Sigmoid colon (tissue), 6 donors: ENCODE measurements around the gene TARP.
"Not testable (repeated sequence)": the region's sequence is repeated elsewhere in the genome, so short reads cannot be mapped to it uniquely, and the experiment has no call there.

Experiments used
- DNase-seq: peaks from one replicate; pipeline ENCODE4 v3.0.0-alpha.2; 2019
- H3K27ac ChIP-seq, 4 donors: fragments of 200-600 bp; sonication (generic); one replicate each; pipeline ENCODE4 v1.5.1; 2016 to 2019; ENCODE audit warnings: mild to moderate bottlenecking in 1 of 4
- H3K27me3 ChIP-seq, 3 donors: fragments of 200-600 bp; sonication (generic); one replicate each; pipeline ENCODE4 v1.5.1; 2019; ENCODE audit warnings: mild to moderate bottlenecking in 1 of 3
- H3K36me3 ChIP-seq, 4 donors: fragments of 200-600 bp; sonication (generic); one replicate each; pipeline ENCODE4 v1.5.1; 2016 to 2019
- H3K4me1 ChIP-seq, 4 donors: fragments of 200-600 bp; sonication (generic); one replicate each; pipeline ENCODE4 v1.5.1; 2017 to 2019
- H3K4me3 ChIP-seq, 4 donors: fragments of 200-600 bp; sonication (generic); one replicate each; pipeline ENCODE4 v1.5.1; 2017 to 2019; ENCODE audit warnings: mild to moderate bottlenecking in 2 of 4, moderate library complexity in 1 of 4
- H3K9me3 ChIP-seq, 4 donors: fragments of 200-600 bp in 3 of 4; sonication (generic) in 3 of 4; one replicate each; pipeline versions ENCODE4 v1.5.1 to v1.6.1; 2013 to 2019
- EP300 ChIP-seq, 4 donors: sonication (generic); formaldehyde crosslinking; IDR thresholded peaks; one replicate each; pipeline ENCODE4 v1.6.1; 2017; ENCODE audit warnings: antibody characterized with exemption in 4 of 4
- POLR2A ChIP-seq, 2 donors: fragments of 450-650 bp; IDR thresholded peaks; one replicate each; pipeline ENCODE4 v1.6.1; 2016; ENCODE audit warnings: antibody characterized with exemption in 2 of 2, mild to moderate bottlenecking in 2 of 2, moderate library complexity in 2 of 2
- POLR2AphosphoS5 ChIP-seq, 4 donors: sonication (generic); formaldehyde crosslinking; IDR thresholded peaks; one replicate each; pipeline ENCODE4 v1.6.1; 2017; ENCODE audit warnings: antibody characterized with exemption in 4 of 4
- WGBS, 2 donors: extraction: QIAGEN DNeasy Blood & Tissue Kit; methylation state at CpG; one replicate each; pipeline ENCODE4 v1.1.7; 2013; 5-methylcytosine and 5-hydroxymethylcytosine counted together
- intact Hi-C: fragments of 100-400 bp; cut with DNase I; formaldehyde crosslinking; loops from one replicate; pipeline ENCODE4 v1.15.1; 2023
- TF ChIP-seq, protein P1 (sequence below), 4 experiments: fragments of 450-650 bp in 3 of 4; fragments of 200-600 bp in 1 of 4; IDR thresholded peaks; one replicate each; pipeline ENCODE4 v1.5.1; 2016 to 2019; ENCODE audit warnings: antibody characterized with exemption in 4 of 4, mild to moderate bottlenecking in 3 of 4, moderate library complexity in 2 of 4
- donor health status: healthy with polysubstance abuse.
- donor health status: healthy.

TARP gene

DNA sequence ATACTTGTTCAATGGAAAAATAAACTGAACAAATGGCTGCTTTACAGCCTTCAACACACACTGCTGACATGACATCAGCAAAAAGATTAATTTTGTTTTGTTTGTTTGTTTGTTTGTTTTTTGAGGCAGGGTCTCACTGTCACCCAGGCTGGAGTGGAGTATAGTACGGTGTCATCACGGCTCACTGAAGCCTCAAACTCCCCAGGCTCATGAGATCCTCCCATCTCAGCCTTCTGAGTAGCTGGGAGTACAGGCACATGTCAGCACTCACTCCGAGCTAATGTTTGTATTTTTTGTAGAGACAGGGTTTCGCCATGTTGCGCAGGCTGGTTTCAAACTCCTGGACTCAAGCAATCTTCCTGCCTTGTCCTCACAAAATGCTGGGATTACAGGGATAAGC, 10.9 kb downstream of the TARP start:
- H3K27ac ChIP-seq: no peak overlapping the region
- H3K4me3 ChIP-seq: no peak overlapping the region
- WGBS, 2 donors: 85 to 86% methylated on average over 5 of the region's 5 CpGs
- H3K4me1 ChIP-seq: no peaks in the 10 kb centered on the region
- TF ChIP-seq POLR2A (IDR thresholded peaks at IDR 0.05) (no peak), POLR2AphosphoS5 (IDR thresholded peaks at IDR 0.05) (no peak)
- TF ChIP-seq, protein P1, sequence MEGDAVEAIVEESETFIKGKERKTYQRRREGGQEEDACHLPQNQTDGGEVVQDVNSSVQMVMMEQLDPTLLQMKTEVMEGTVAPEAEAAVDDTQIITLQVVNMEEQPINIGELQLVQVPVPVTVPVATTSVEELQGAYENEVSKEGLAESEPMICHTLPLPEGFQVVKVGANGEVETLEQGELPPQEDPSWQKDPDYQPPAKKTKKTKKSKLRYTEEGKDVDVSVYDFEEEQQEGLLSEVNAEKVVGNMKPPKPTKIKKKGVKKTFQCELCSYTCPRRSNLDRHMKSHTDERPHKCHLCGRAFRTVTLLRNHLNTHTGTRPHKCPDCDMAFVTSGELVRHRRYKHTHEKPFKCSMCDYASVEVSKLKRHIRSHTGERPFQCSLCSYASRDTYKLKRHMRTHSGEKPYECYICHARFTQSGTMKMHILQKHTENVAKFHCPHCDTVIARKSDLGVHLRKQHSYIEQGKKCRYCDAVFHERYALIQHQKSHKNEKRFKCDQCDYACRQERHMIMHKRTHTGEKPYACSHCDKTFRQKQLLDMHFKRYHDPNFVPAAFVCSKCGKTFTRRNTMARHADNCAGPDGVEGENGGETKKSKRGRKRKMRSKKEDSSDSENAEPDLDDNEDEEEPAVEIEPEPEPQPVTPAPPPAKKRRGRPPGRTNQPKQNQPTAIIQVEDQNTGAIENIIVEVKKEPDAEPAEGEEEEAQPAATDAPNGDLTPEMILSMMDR (IDR thresholded peaks at IDR 0.05): no peak
- no peak for DNase-seq
- intact Hi-C loops: no loop called here
- no peaks in the 10 kb centered on the region for H3K27me3 ChIP-seq
- no peaks in the 10 kb centered on the region for H3K36me3 ChIP-seq
- no peaks in the 10 kb centered on the region for H3K9me3 ChIP-seq

DNA sequence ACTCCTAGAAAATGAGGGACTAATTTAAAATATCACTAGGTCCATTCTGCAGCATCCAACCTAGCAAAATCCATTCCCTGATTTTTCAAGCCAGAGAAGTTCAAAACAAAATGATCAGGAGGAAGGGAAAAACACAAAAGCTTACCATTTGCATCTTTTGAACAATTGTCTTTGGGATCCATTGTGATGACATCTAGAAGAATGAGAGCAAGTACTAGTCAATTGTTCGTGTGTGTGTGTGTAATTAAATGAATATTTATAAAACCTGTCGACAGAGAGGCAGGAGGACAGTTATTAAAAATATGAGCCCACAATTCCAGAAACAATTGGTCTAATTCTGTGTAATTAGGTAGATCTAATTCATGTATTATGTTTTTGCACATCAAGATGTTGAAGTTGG, 11.4 kb downstream of the TARP start:
- H3K4me3 ChIP-seq, DNase-seq, intact Hi-C loops, H3K27me3 ChIP-seq, H3K36me3 ChIP-seq, H3K27ac ChIP-seq, H3K9me3 ChIP-seq, H3K4me1 ChIP-seq: not testable (repeated sequence)
- 77 to 80% methylated on average over 2 of the region's 2 CpGs for WGBS, 2 donors

DNA sequence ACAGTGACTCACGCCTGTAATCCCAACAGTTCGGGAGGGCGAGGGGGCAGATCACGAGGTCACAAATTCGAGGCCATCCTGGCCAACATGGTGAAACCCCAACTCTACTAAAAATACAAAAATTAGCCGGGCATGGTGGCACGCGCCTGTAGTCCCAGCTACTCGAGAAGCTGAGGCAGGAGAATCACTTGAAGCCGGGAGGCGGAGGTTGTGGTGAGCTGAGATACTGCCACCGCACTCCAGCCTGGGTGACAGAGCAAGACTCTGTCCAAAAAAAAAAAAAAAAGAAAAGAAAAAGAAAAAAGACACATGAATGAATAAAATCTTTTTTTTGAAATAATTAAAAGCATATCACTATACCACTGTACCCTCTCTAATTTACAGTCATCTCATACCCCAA, 11.8 kb downstream of the TARP start:
- H3K36me3 ChIP-seq, DNase-seq, H3K4me1 ChIP-seq, H3K27ac ChIP-seq, H3K4me3 ChIP-seq, H3K27me3 ChIP-seq, intact Hi-C loops, H3K9me3 ChIP-seq: not testable (repeated sequence)
- WGBS, 2 donors: 89 to 93% methylated on average over 12 of the region's 12 CpGs

DNA sequence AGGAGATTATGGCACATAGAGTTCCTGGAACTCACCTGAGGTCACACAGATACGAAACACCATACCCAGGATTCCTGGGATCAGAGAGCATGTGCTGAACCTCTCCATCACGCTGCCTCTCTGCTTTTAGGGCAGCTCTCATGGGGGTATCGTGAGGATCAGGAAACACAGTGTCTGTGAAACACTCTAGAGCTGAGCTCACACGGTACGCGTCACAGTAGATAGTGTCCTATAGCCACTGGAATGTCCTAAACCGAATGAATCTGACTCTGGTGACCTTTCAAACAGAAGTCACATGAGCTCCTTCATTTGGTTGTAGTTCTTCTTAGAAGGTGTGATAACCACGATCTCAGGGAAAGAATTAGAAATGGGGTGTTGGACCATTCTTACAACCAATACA, 14.3 kb downstream of the TARP start:
- H3K36me3 ChIP-seq, H3K4me1 ChIP-seq, H3K27ac ChIP-seq, H3K4me3 ChIP-seq, intact Hi-C loops, DNase-seq, H3K9me3 ChIP-seq, H3K27me3 ChIP-seq: not testable (repeated sequence)
- WGBS, 2 donors: 89 to 92% methylated on average over 8 of the region's 8 CpGs

DNA sequence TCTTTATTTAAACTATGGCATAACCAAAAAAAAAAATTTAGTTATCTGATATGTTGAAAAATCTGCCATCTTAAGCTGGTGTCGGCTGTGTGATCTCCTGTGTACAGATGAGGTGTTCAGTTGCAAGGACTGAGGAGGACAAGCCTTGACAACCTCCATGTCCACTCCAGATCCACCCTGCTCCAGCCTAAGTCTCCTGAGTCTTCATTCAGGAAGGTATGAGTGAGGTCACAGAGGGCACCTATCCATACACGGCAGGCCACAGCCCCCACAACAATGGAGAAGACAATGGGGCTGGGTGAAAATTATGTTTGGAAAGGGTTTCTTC, 16.1 kb downstream of the TARP start:
- no peak overlapping the region for H3K4me3 ChIP-seq
- H3K27ac ChIP-seq: no peak overlapping the region
- no peak for DNase-seq
- intact Hi-C loops: no loop called here
- TF ChIP-seq POLR2A (IDR thresholded peaks at IDR 0.05) (no peak), EP300 (IDR thresholded peaks at IDR 0.05) (no peak), POLR2AphosphoS5 (IDR thresholded peaks at IDR 0.05) (no peak)
- TF ChIP-seq, protein P1 (IDR thresholded peaks at IDR 0.05): no peak
- no peaks in the 10 kb centered on the region for H3K36me3 ChIP-seq
- WGBS, 2 donors: 77 to 93% methylated on average over 2 of the region's 2 CpGs
- H3K4me1 ChIP-seq: no peaks in the 10 kb centered on the region
- H3K9me3 ChIP-seq: no peaks in the 10 kb centered on the region
- H3K27me3 ChIP-seq: no peaks in the 10 kb centered on the region

DNA sequence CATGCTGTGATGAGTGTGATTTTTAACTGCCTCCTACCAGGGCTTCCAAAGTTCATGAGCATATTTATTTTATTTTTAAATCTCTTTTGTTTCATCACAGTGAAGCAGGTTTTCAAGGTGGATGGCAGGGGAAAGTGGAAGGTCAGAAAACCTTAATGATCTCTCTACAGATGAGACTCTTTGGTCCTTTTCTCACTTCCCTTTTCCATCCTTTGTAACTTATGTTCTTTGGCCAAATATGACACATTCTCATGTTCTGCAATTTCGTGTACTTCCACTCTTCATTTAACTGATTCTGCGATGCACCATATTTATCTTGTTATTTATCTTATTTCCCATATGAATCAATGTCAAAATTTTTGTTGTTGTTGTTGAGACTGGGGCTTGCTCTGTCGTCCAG, 23.6 kb downstream of the TARP start:
- intact Hi-C loops, H3K27me3 ChIP-seq, DNase-seq, H3K4me1 ChIP-seq, H3K36me3 ChIP-seq, H3K27ac ChIP-seq, H3K4me3 ChIP-seq, H3K9me3 ChIP-seq: not testable (repeated sequence)
- 70 to 76% methylated on average over 3 of the region's 3 CpGs for WGBS, 2 donors

DNA sequence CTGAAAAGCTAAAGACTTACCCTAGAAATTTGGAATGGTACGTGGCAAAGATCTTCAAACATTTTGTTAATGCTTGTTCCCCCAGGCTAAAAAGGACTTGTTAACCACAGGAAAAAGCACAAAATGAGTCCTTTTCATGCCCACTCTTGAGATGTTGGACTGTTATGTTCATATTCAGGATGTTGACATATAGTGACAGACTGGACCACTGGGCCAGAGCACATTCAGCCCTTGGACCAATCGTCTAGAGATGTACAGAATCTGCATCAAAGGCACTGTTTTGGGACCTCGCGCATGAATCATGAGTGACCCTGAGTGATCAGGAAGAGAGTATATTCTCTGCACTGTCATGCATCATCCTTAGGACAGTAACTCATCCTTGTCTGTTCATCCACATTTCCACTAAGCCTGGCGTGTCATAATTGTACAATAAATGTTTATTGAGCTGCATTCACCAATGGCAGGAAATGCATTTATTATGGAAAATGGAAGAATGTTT, 25.3 kb downstream of the TARP start:
- DNase-seq: no peak
- TF ChIP-seq EP300 (IDR thresholded peaks at IDR 0.05) (no peak), POLR2A (IDR thresholded peaks at IDR 0.05) (no peak), POLR2AphosphoS5 (IDR thresholded peaks at IDR 0.05) (no peak)
- TF ChIP-seq, protein P1 (IDR thresholded peaks at IDR 0.05): no peak
- H3K4me1 ChIP-seq: no peaks in the 10 kb centered on the region
- no peaks in the 10 kb centered on the region for H3K36me3 ChIP-seq
- no peak overlapping the region for H3K27ac ChIP-seq
- WGBS, 2 donors: 81 to 85% methylated on average over 5 of the region's 5 CpGs
- H3K9me3 ChIP-seq: no peaks in the 10 kb centered on the region
- no peaks in the 10 kb centered on the region for H3K27me3 ChIP-seq
- H3K4me3 ChIP-seq: no peak overlapping the region
- intact Hi-C loops: no loop called here
